H1 (cell line): Measurements from ENCODE around the gene FIG4. TPM values are rescaled to one million over a fixed set of nuclear protein-coding genes. Genes with fewer than 3 reads are reported as not detected.

Source experiments
- CTCF ChIA-PET: fragments of 300-600 bp; sonication (Branson Sonifier 250); formaldehyde crosslinking; loops from one replicate; lab custom pipeline; 2021; ENCODE audit not compliant: partially characterized antibody; lab: Charles Lee
- POLR2A ChIA-PET: fragments of 300-600 bp; sonication (Branson Sonifier 250); formaldehyde crosslinking; loops from one replicate; lab custom pipeline; 2021; ENCODE audit warnings: inconsistent platforms; ENCODE audit not compliant: partially characterized antibody; lab: Charles Lee
- DNase-seq, 2 experiments: peaks; one replicate each; pipeline versions ENCODE4 v3.0.0 to v3.0.0-alpha.2; 2010 to 2022; ENCODE audit warnings: low spot score in 2 of 2, low read depth in 1 of 2, mixed read lengths in 1 of 2
- FAIRE-seq: peaks from 2 replicates; lab custom pipeline; 2011; peaks lifted over from hg19 to GRCh38; lab: Jason Lieb, UNC
- H2AFZ ChIP-seq: 2 replicates; pipeline ENCODE4 v1.8.1; 2012; ENCODE audit warnings: low read length, inconsistent platforms
- H2AK5ac ChIP-seq: 2 replicates; pipeline ENCODE4 v1.6.1; 2013; ENCODE audit warnings: low read depth, low read length
- H2BK120ac ChIP-seq: replicated peaks from 2 replicates; pipeline ENCODE3; 2013; ENCODE audit warnings: low read depth, low read length, inconsistent platforms
- H2BK12ac ChIP-seq: 2 replicates; pipeline ENCODE4 v1.6.1; 2013; ENCODE audit warnings: low read depth, low read length
- H2BK15ac ChIP-seq: 2 replicates; pipeline ENCODE4 v1.6.1; 2013; ENCODE audit warnings: low read length
- H2BK20ac ChIP-seq: 2 replicates; pipeline ENCODE4 v1.6.1; 2013; ENCODE audit warnings: low read length
- H2BK5ac ChIP-seq: 2 replicates; pipeline ENCODE4 v1.6.1; 2013; ENCODE audit warnings: low read depth, low read length
- H3K14ac ChIP-seq: 2 replicates; pipeline ENCODE4 v1.6.1; 2013; ENCODE audit warnings: inconsistent platforms; ENCODE audit not compliant: insufficient read length
- H3K18ac ChIP-seq: 2 replicates; pipeline ENCODE4 v1.6.1; 2013; ENCODE audit warnings: low read length; ENCODE audit errors: extremely low read depth
- H3K23ac ChIP-seq: 2 replicates; pipeline ENCODE4 v1.6.1; 2013; ENCODE audit warnings: inconsistent platforms; ENCODE audit not compliant: insufficient read length
- H3K23me2 ChIP-seq: 2 replicates; pipeline ENCODE4 v1.6.1; 2013; ENCODE audit warnings: low read depth, low read length
- H3K27ac ChIP-seq: 2 replicates; pipeline ENCODE4 v1.6.1; 2011; ENCODE audit warnings: low read depth, low read length, inconsistent platforms
- H3K27me3 ChIP-seq, 4 experiments: replicated peaks in 1 of 4; 1 replicate in 1 of 4; 2 replicates in 3 of 4; pipeline versions ENCODE4 v1.6.1 to v1.8.1; 2011 to 2013; ENCODE audit warnings: low read length in 3 of 4, mild to moderate bottlenecking in 3 of 4, inconsistent platforms in 2 of 4, mixed read lengths in 2 of 4, moderate library complexity in 1 of 4; ENCODE audit not compliant: control insufficient read depth in 3 of 4, insufficient read depth in 3 of 4; ENCODE audit errors: extremely low read depth in 1 of 4
- H3K36me3 ChIP-seq, 4 experiments: 2 replicates each; pipeline versions ENCODE4 v1.6.1 to v1.8.1; 2011 to 2013; ENCODE audit warnings: mild to moderate bottlenecking in 4 of 4, low read length in 3 of 4, moderate library complexity in 2 of 4, control low read depth in 1 of 4, inconsistent platforms in 1 of 4; ENCODE audit not compliant: insufficient read depth in 4 of 4, control insufficient read depth in 2 of 4
- H3K4ac ChIP-seq: replicated peaks from 2 replicates; pipeline ENCODE3; 2013; ENCODE audit warnings: low read length, low read depth, mixed read lengths, inconsistent platforms; ENCODE audit not compliant: insufficient read length
- H3K4me1 ChIP-seq, 4 experiments: replicated peaks in 1 of 4; 1 replicate in 1 of 4; 2 replicates in 3 of 4; pipeline versions ENCODE4 v1.6.1 to v1.8.1; 2011 to 2013; ENCODE audit warnings: low read length in 3 of 4, inconsistent platforms in 2 of 4, mixed read lengths in 1 of 4; ENCODE audit not compliant: insufficient read depth in 4 of 4, control insufficient read depth in 3 of 4
- H3K4me2 ChIP-seq, 2 experiments: 2 replicates each; pipeline versions ENCODE4 v1.6.1 to v1.8.1; 2011 to 2013; ENCODE audit warnings: low read depth in 2 of 2, low read length in 2 of 2, control low read depth in 1 of 2, inconsistent platforms in 1 of 2, mild to moderate bottlenecking in 1 of 2; ENCODE audit not compliant: insufficient read depth in 1 of 2
- H3K4me3 ChIP-seq, 4 experiments: fragments of 200-600, 300-600 bp in 1 of 4; sonication (generic), shearing (Covaris generic), sonication (Bioruptor Twin) in 1 of 4; 2 replicates each; pipeline versions ENCODE4 v1.5.1 to v1.8.1; 2011 to 2016; ENCODE audit warnings: low read length in 4 of 4, low read depth in 3 of 4, control low read depth in 2 of 4, inconsistent platforms in 2 of 4, mild to moderate bottlenecking in 2 of 4, mixed read lengths in 1 of 4, moderate library complexity in 1 of 4; ENCODE audit not compliant: insufficient read depth in 2 of 4; ENCODE audit errors: extremely low read depth in 1 of 4
- H3K56ac ChIP-seq: replicated peaks from 2 replicates; pipeline ENCODE3; 2013; ENCODE audit warnings: low read depth, mild to moderate bottlenecking, mixed read lengths, low read length, inconsistent platforms; ENCODE audit not compliant: insufficient read length
- H3K79me1 ChIP-seq: 2 replicates; pipeline ENCODE4 v1.6.1; 2013; ENCODE audit warnings: low read depth, low read length, control low read depth
- H3K79me2 ChIP-seq, 2 experiments: 2 replicates each; pipeline versions ENCODE4 v1.6.1 to v1.8.1; 2012 to 2013; ENCODE audit warnings: low read length in 2 of 2, mild to moderate bottlenecking in 2 of 2, inconsistent platforms in 1 of 2; ENCODE audit not compliant: insufficient read depth in 2 of 2, control insufficient read depth in 1 of 2
- H3K9ac ChIP-seq, 4 experiments: replicated peaks in 1 of 4; 1 replicate in 1 of 4; 2 replicates in 3 of 4; pipeline versions ENCODE4 v1.6.1 to v1.8.1; 2011 to 2013; ENCODE audit warnings: low read depth in 3 of 4, low read length in 3 of 4, control low read depth in 2 of 4, mild to moderate bottlenecking in 2 of 4, moderate library complexity in 2 of 4, inconsistent platforms in 1 of 4; ENCODE audit errors: extremely low read depth in 1 of 4
- H3K9me3 ChIP-seq, 2 experiments: 2 replicates each; pipeline versions ENCODE4 v1.6.1 to v1.8.1; 2012 to 2013; ENCODE audit warnings: mild to moderate bottlenecking in 2 of 2, moderate library complexity in 2 of 2, control low read depth in 1 of 2, inconsistent platforms in 1 of 2, low read depth in 1 of 2, low read length in 1 of 2, mixed read lengths in 1 of 2; ENCODE audit not compliant: insufficient read depth in 2 of 2
- H4K20me1 ChIP-seq, 2 experiments: replicated peaks in 1 of 2; 2 replicates each; pipeline versions ENCODE3 to v1.8.1; 2011 to 2013; ENCODE audit warnings: inconsistent platforms in 2 of 2, low read length in 2 of 2, mild to moderate bottlenecking in 1 of 2; ENCODE audit not compliant: insufficient read depth in 2 of 2, control insufficient read depth in 1 of 2
- H4K5ac ChIP-seq: 2 replicates; pipeline ENCODE4 v1.6.1; 2013; ENCODE audit warnings: low read length, low read depth, mixed read lengths, inconsistent platforms; ENCODE audit not compliant: insufficient read length
- H4K8ac ChIP-seq: 2 replicates; pipeline ENCODE4 v1.8.0; 2013; ENCODE audit warnings: mild to moderate bottlenecking, moderate library complexity, low read length, inconsistent platforms; ENCODE audit not compliant: insufficient read depth; ENCODE audit errors: extremely low read depth
- H4K91ac ChIP-seq: replicated peaks from 2 replicates; pipeline ENCODE3; 2013; ENCODE audit warnings: low read length, mixed read lengths, inconsistent platforms; ENCODE audit not compliant: insufficient read length
- BACH1 ChIP-seq: IDR thresholded peaks from 2 replicates; pipeline ENCODE4 v1.6.1; 2012; ENCODE audit warnings: low read length, improper control_type of control experiment
- CHD2 ChIP-seq: IDR thresholded peaks from 2 replicates; pipeline ENCODE4 v1.6.1; 2012; ENCODE audit warnings: low read length, improper control_type of control experiment
- CREB1 ChIP-seq: IDR thresholded peaks from 2 replicates; pipeline ENCODE4 v1.6.1; 2012; ENCODE audit warnings: inconsistent platforms
- KDM1A ChIP-seq: fragments of 200-600, 300-600 bp; sonication (generic); IDR thresholded peaks from 2 replicates; pipeline ENCODE4 v1.7.1; 2016; ENCODE audit warnings: mild to moderate bottlenecking, low read length, borderline replicate concordance
- KDM5A ChIP-seq: fragments of 200-600 bp; IDR thresholded peaks from 2 replicates; pipeline ENCODE4 v1.7.1; 2012; ENCODE audit warnings: mild to moderate bottlenecking, low read length, inconsistent platforms, mixed read lengths
- PHF8 ChIP-seq: fragments of 200-600 bp; sonication (generic); conservative IDR thresholded peaks from 2 replicates; pipeline ENCODE4 v1.7.1; 2012; ENCODE audit warnings: low read depth, mild to moderate bottlenecking, inconsistent platforms, low read length, moderate library complexity
- SAP30 ChIP-seq: fragments of 300-600 bp; sonication (generic); IDR thresholded peaks from 2 replicates; pipeline ENCODE4 v1.7.1; 2012; ENCODE audit warnings: low read length, moderate library complexity, mild to moderate bottlenecking, inconsistent platforms; ENCODE audit not compliant: insufficient read depth, insufficient replicate concordance
- SP1 ChIP-seq: IDR thresholded peaks from 2 replicates; pipeline ENCODE4 v1.6.1; 2011; ENCODE audit warnings: low read depth, low read length
- SUZ12 ChIP-seq: fragments of 200-600 bp; sonication (generic); IDR thresholded peaks from 2 replicates; pipeline ENCODE4 v1.6.1; 2012; ENCODE audit warnings: mild to moderate bottlenecking, inconsistent platforms, low read length, moderate library complexity, mixed read lengths
- TEAD4 ChIP-seq: IDR thresholded peaks from 2 replicates; pipeline ENCODE4 v1.6.1; 2012; ENCODE audit warnings: low read depth, low read length, inconsistent platforms, mixed read lengths
- WGBS, 2 experiments: shearing (Covaris generic) in 1 of 2; methylation state at CpG; one replicate each; pipeline versions ENCODE4 v1.1.6 to v1.1.7; 2013 to 2015; ENCODE audit warnings: low lambda C conversion rate in 2 of 2, mixed read lengths in 2 of 2, inconsistent platforms in 1 of 2, low coverage in 1 of 2, missing lambda C conversion rate in 1 of 2; ENCODE audit not compliant: insufficient replicate concordance in 2 of 2, insufficient coverage in 1 of 2, insufficient read length in 1 of 2; ENCODE audit errors: extremely low coverage in 1 of 2, missing lambda C conversion rate in 1 of 2; 5-methylcytosine and 5-hydroxymethylcytosine counted together
- polyA plus RNA-seq, 7 experiments: library from polyadenylated mRNA; depleted of rRNA in 3 of 7; stranded (reverse) in 5 of 7; unstranded in 2 of 7; fragments of >200 nt in 5 of 7; fragments of 200-250 nt in 2 of 7; gene quantifications; 1 replicate in 5 of 7; 2 replicates in 1 of 7; 4 replicates in 1 of 7; pipeline versions ENCODE4 v1.2.1 to v1.2.3, GENCODE V29; 2011 to 2013; ENCODE audit warnings: missing spikeins in 2 of 7, mixed read lengths in 2 of 7
- total RNA-seq: library from RNA; stranded (reverse); fragmentation: NEBNext Ultra II Directional; extraction: Animal tissue kit (Norgen Biotek cat#: 25700); gene quantifications from 2 replicates; pipeline ENCODE4 v1.2.1, GENCODE V29; 2021
- TF ChIP-seq, protein P1 (sequence below): IDR thresholded peaks from 2 replicates; pipeline ENCODE4 v1.6.1; 2012; ENCODE audit warnings: inconsistent platforms

FIG4 gene
- total and polyA plus RNA-seq, 2 of the 8 experiments (the other 6 are each of a cell fraction or from before 2014, with no cell fraction given): 11.8 to 21.9 TPM

DNA sequence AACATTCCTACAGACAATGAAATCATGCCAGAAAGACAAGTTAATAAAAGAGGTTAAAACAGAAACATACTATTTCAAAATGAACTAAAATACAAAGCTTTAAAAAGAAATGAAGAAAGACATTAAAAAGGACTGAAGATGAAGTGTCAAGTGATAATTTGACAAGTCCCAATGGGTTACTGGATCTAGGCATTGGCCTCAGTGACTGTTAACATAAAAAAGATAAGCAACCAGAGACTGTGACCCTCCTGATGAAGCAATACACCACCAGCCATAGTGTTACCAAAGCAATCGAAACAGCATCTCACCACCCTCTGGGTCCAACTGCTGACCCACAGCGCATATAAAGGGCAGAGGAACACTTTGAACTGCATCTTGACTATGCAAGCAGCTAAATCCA lies 130.3 kb downstream of the FIG4 start:
- Histone ChIP-seq H3K4ac (no peak overlapping the region), H3K9ac (no peak overlapping the region), H2BK12ac (no peak overlapping the region), H2BK120ac (no peak overlapping the region), H4K20me1 (no peaks in the 10 kb centered on the region), H3K18ac (no peak overlapping the region), H3K4me1 (peaks cover 0 to 8% (median 3%) of the 10 kb centered on the region in 4 experiments; a peak in 5 of 7 replicates), H4K91ac (no peak overlapping the region), H2AK5ac (no peak overlapping the region), H2AFZ (no peak overlapping the region), H3K23ac (no peak overlapping the region), H3K4me3 (no peak overlapping the region), H2BK20ac (no peak overlapping the region), H4K5ac (no peak overlapping the region), H3K79me2 (no peaks in the 10 kb centered on the region), H2BK15ac (no peak overlapping the region), H2BK5ac (no peak overlapping the region), H3K4me2 (no peak overlapping the region), H3K36me3 (no peaks in the 10 kb centered on the region), H3K56ac (no peak overlapping the region), H3K27ac (no peak overlapping the region), H3K9me3 (no peaks in the 10 kb centered on the region), H3K14ac (no peak overlapping the region), H3K79me1 (no peaks in the 10 kb centered on the region; the same call in 1 of the 2 replicates), H3K27me3 (no peaks in the 10 kb centered on the region), H3K23me2 (no peaks in the 10 kb centered on the region), H4K8ac (no peak overlapping the region)
- ChIA-PET CTCF (interaction anchor here (0.6 to 2.0 kb wide), 5 partner anchors 10 to 911 kb away, joined by 3 to 6 read pairs (median 6); no protein-coding TSS in a partner anchor), POLR2A (interaction anchor here (1.0 to 1.8 kb wide), 2 partner anchors 9 to 11 kb away, joined by 3 to 5 read pairs; no protein-coding TSS in a partner anchor)
- WGBS, 2 experiments: 90% methylated on average over 2 of the region's 2 CpGs; no CpG with 5 or more reads in 1 of the 2 experiments
- FAIRE-seq (no peak), DNase-seq (no peak)
- TF ChIP-seq SUZ12: no peak
- TF ChIP-seq SP1: no peak
- TF ChIP-seq CHD2: no peak
- TF ChIP-seq, protein P1, sequence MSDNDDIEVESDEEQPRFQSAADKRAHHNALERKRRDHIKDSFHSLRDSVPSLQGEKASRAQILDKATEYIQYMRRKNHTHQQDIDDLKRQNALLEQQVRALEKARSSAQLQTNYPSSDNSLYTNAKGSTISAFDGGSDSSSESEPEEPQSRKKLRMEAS: no peak
- no peak for TF ChIP-seq PHF8
- TF ChIP-seq BACH1: no peak
- TF ChIP-seq SAP30: no peak
- no peak for TF ChIP-seq KDM1A
- no peak for TF ChIP-seq KDM5A
- TF ChIP-seq TEAD4: no peak
- TF ChIP-seq CREB1: no peak
